Vagina (tissue), 2 donors: ENCODE data around the gene ZNF107. TPM values are rescaled to one million over a fixed set of nuclear protein-coding genes. Genes with fewer than 3 reads are reported as not detected.

ENCODE experiments used
- DNase-seq, 2 donors: peaks; one replicate each; pipeline ENCODE4 v3.0.0-alpha.2; 2017; ENCODE audit errors: extremely low spot score in 2 of 2
- H3K27ac ChIP-seq: fragments of 200-600 bp; sonication (generic); one replicate; pipeline ENCODE4 v1.5.1; 2019
- H3K27me3 ChIP-seq: fragments of 200-600 bp; sonication (generic); one replicate; pipeline ENCODE4 v1.5.1; 2019
- H3K36me3 ChIP-seq, 2 donors: fragments of 200-600 bp; sonication (generic); one replicate each; pipeline ENCODE4 v1.5.1; 2017 to 2019
- H3K4me1 ChIP-seq: fragments of 200-600 bp; sonication (generic); one replicate; pipeline ENCODE4 v1.5.1; 2019
- H3K4me3 ChIP-seq, 2 donors: fragments of 200-600 bp; sonication (generic); 1 replicate in 1 of 2; 2 replicates in 1 of 2; pipeline ENCODE4 v1.5.1; 2016 to 2019
- H3K9me3 ChIP-seq: fragments of 200-600 bp; sonication (generic); one replicate; pipeline ENCODE4 v1.5.1; 2019
- POLR2A ChIP-seq, 2 donors: fragments of 450-650 bp; IDR thresholded peaks; one replicate each; pipeline ENCODE4 v1.6.1; 2017; ENCODE audit warnings: antibody characterized with exemption in 2 of 2, mild to moderate bottlenecking in 2 of 2, moderate library complexity in 2 of 2
- POLR2AphosphoS5 ChIP-seq, 2 donors: sonication (generic); formaldehyde crosslinking; IDR thresholded peaks; one replicate each; pipeline ENCODE4 v1.9.0; 2017; ENCODE audit warnings: antibody characterized with exemption in 2 of 2, mild to moderate bottlenecking in 2 of 2, low read depth in 1 of 2; ENCODE audit not compliant: insufficient read depth in 1 of 2
- intact Hi-C: fragments of 100-400 bp; cut with DNase I; formaldehyde crosslinking; loops from one replicate; pipeline ENCODE4 v1.15.1; 2023
- total RNA-seq: library from RNA; depleted of rRNA; stranded (reverse); fragments of >200 nt; gene quantifications from one replicate; pipeline ENCODE4 v1.2.3, GENCODE V29; 2016
- TF ChIP-seq, protein P1 (sequence below), 3 experiments: fragments of 450-650 bp in 2 of 3; fragments of 200-600 bp in 1 of 3; sonication (generic) in 1 of 3; IDR thresholded peaks; one replicate each; pipeline ENCODE4 v1.5.1; 2017 to 2019; ENCODE audit warnings: antibody characterized with exemption in 3 of 3, mild to moderate bottlenecking in 2 of 3, moderate library complexity in 2 of 3

Gene ZNF107
- total RNA-seq, 1 donor from 2014 or later = 9.3 TPM

GRCh38 chr7:64630496-64630895 is 35.4 kb upstream of the ZNF107 start:
- H3K4me1 ChIP-seq = no peaks in the 10 kb centered on the region
- H3K27me3 ChIP-seq = no peaks in the 10 kb centered on the region
- H3K9me3 ChIP-seq = no peaks in the 10 kb centered on the region
- no peaks in the 10 kb centered on the region for H3K36me3 ChIP-seq
- H3K4me3 ChIP-seq = no peak overlapping the region
- H3K27ac ChIP-seq = no peak overlapping the region
- intact Hi-C loops = loop anchor here (5.0 kb wide), 1 partner anchor 1643 kb away; no protein-coding TSS in a partner anchor
- TF ChIP-seq, protein P1, sequence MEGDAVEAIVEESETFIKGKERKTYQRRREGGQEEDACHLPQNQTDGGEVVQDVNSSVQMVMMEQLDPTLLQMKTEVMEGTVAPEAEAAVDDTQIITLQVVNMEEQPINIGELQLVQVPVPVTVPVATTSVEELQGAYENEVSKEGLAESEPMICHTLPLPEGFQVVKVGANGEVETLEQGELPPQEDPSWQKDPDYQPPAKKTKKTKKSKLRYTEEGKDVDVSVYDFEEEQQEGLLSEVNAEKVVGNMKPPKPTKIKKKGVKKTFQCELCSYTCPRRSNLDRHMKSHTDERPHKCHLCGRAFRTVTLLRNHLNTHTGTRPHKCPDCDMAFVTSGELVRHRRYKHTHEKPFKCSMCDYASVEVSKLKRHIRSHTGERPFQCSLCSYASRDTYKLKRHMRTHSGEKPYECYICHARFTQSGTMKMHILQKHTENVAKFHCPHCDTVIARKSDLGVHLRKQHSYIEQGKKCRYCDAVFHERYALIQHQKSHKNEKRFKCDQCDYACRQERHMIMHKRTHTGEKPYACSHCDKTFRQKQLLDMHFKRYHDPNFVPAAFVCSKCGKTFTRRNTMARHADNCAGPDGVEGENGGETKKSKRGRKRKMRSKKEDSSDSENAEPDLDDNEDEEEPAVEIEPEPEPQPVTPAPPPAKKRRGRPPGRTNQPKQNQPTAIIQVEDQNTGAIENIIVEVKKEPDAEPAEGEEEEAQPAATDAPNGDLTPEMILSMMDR (IDR thresholded peaks at IDR 0.05) = no peak
- TF ChIP-seq POLR2AphosphoS5 (IDR thresholded peaks at IDR 0.05; ENCODE audit: insufficient read depth in 1 of 2, low read depth in 1 of 2) (no peak), POLR2A (IDR thresholded peaks at IDR 0.05) (no peak)
- DNase-seq = no peak

- no peaks in the 10 kb centered on the region for H3K4me1 ChIP-seq
- H3K9me3 ChIP-seq = no peaks in the 10 kb centered on the region
- H3K4me3 ChIP-seq = no peak overlapping the region
- H3K36me3 ChIP-seq = no peaks in the 10 kb centered on the region
- no peak overlapping the region for H3K27ac ChIP-seq
- no peaks in the 10 kb centered on the region for H3K27me3 ChIP-seq
- DNase-seq = no peak
- TF ChIP-seq, protein P1 (IDR thresholded peaks at IDR 0.05) = no peak
- no peak for TF ChIP-seq POLR2AphosphoS5 (IDR thresholded peaks at IDR 0.05; ENCODE audit: insufficient read depth in 1 of 2, low read depth in 1 of 2)
- no peak for TF ChIP-seq POLR2A (IDR thresholded peaks at IDR 0.05)
- intact Hi-C loops = loop anchor here (5.0 kb wide), 1 partner anchor 1645 kb away; no protein-coding TSS in a partner anchor
These were observed 33.9 kb upstream of the ZNF107 start for GRCh38 chr7:64632029-64632428.

- DNase-seq = no peak
- Histone ChIP-seq H3K36me3 (no peaks in the 10 kb centered on the region), H3K27ac (no peak overlapping the region), H3K4me1 (no peaks in the 10 kb centered on the region), H3K27me3 (no peaks in the 10 kb centered on the region), H3K9me3 (no peaks in the 10 kb centered on the region), H3K4me3 (no peak overlapping the region)
- TF ChIP-seq POLR2AphosphoS5 (IDR thresholded peaks at IDR 0.05; ENCODE audit: insufficient read depth in 1 of 2, low read depth in 1 of 2) (no peak), POLR2A (IDR thresholded peaks at IDR 0.05) (no peak)
- TF ChIP-seq, protein P1 (IDR thresholded peaks at IDR 0.05) = no peak
- intact Hi-C loops = loop anchor here (5.0 kb wide), 1 partner anchor 1646 kb away; no protein-coding TSS in a partner anchor
These were observed 32.5 kb upstream of the ZNF107 start for GRCh38 chr7:64633401-64633800.

- no peaks in the 10 kb centered on the region for H3K9me3 ChIP-seq
- no peak overlapping the region for H3K27ac ChIP-seq
- no peaks in the 10 kb centered on the region for H3K27me3 ChIP-seq
- H3K4me1 ChIP-seq = no peaks in the 10 kb centered on the region
- intact Hi-C loops = loop anchor here (5.0 kb wide), 1 partner anchor 1647 kb away; no protein-coding TSS in a partner anchor
- DNase-seq = no peak
- no peaks in the 10 kb centered on the region for H3K36me3 ChIP-seq
- H3K4me3 ChIP-seq = no peak overlapping the region
- TF ChIP-seq, protein P1 (IDR thresholded peaks at IDR 0.05) = no peak
- TF ChIP-seq POLR2AphosphoS5 (IDR thresholded peaks at IDR 0.05; ENCODE audit: insufficient read depth in 1 of 2, low read depth in 1 of 2) = no peak
- no peak for TF ChIP-seq POLR2A (IDR thresholded peaks at IDR 0.05)
These were observed 31.4 kb upstream of the ZNF107 start for GRCh38 chr7:64634406-64635062.

GRCh38 chr7:64636386-64636785 is 29.5 kb upstream of the ZNF107 start:
- intact Hi-C loops = no loop called here
- Histone ChIP-seq H3K27ac (no peak overlapping the region), H3K27me3 (no peaks in the 10 kb centered on the region), H3K4me1 (no peaks in the 10 kb centered on the region), H3K4me3 (no peak overlapping the region), H3K9me3 (no peaks in the 10 kb centered on the region), H3K36me3 (no peaks in the 10 kb centered on the region)
- no peak for DNase-seq
- TF ChIP-seq POLR2A (IDR thresholded peaks at IDR 0.05) = no peak
- TF ChIP-seq, protein P1 (IDR thresholded peaks at IDR 0.05) = no peak
- TF ChIP-seq POLR2AphosphoS5 (IDR thresholded peaks at IDR 0.05; ENCODE audit: insufficient read depth in 1 of 2, low read depth in 1 of 2) = no peak
